WTC11 (cell line): ENCODE data around the gene BTBD9. TPM values are rescaled to one million over a fixed set of nuclear protein-coding genes. Genes with fewer than 3 reads are reported as not detected.

Experiments
- ATAC-seq: fragments of 200-7000 bp; cut with Tn5 transposase; 2 replicates; pipeline ENCODE4 v1.10.0; 2021; ENCODE audit warnings: mild to moderate bottlenecking, moderate library complexity
- CTCF ChIA-PET: fragments of 300-600 bp; sonication (Branson Sonifier 250); formaldehyde crosslinking; loops from one replicate; lab custom pipeline; 2021; ENCODE audit warnings: antibody characterized with exemption; lab: Charles Lee
- POLR2A ChIA-PET: fragments of 350-600 bp; sonication (Branson Sonifier 250); formaldehyde crosslinking; loops from one replicate; lab custom pipeline; 2021; ENCODE audit warnings: antibody characterized with exemption; lab: Charles Lee
- DNase-seq: peaks from one replicate; pipeline ENCODE4 v3.0.0; 2021; ENCODE audit warnings: low spot score
- H3K27ac Mint-ChIP-seq: 2 replicates; pipeline ENCODE4 v1.8.0; 2021; ENCODE audit warnings: mixed read lengths
- H3K27me3 Mint-ChIP-seq: 2 replicates; pipeline ENCODE4 v1.8.0; 2021; ENCODE audit warnings: low read depth, mild to moderate bottlenecking, moderate library complexity, mixed read lengths
- H3K36me3 Mint-ChIP-seq: 2 replicates; pipeline ENCODE4 v1.8.0; 2021; ENCODE audit warnings: mixed read lengths
- H3K4me1 Mint-ChIP-seq: 2 replicates; pipeline ENCODE4 v1.8.0; 2022; ENCODE audit warnings: mixed read lengths
- H3K4me3 Mint-ChIP-seq: 2 replicates; pipeline ENCODE4 v1.8.0; 2021; ENCODE audit warnings: mild to moderate bottlenecking, moderate library complexity, mixed read lengths
- H3K9me3 Mint-ChIP-seq: 2 replicates; pipeline ENCODE4 v1.8.0; 2021; ENCODE audit warnings: mixed read lengths
- CBFB ChIP-seq: sonication (generic); formaldehyde crosslinking; IDR thresholded peaks from 2 replicates; pipeline ENCODE4 v1.8.1; 2022; ENCODE audit warnings: mild to moderate bottlenecking, low read depth, missing genetic modification reagents
- ESRRA ChIP-seq: sonication (generic); formaldehyde crosslinking; IDR thresholded peaks from 2 replicates; pipeline ENCODE4 v1.8.1; 2022; ENCODE audit warnings: mild to moderate bottlenecking, missing genetic modification reagents, borderline replicate concordance
- ETV6 ChIP-seq: sonication (generic); formaldehyde crosslinking; IDR thresholded peaks from 2 replicates; pipeline ENCODE4 v1.8.1; 2022; ENCODE audit warnings: mild to moderate bottlenecking, missing genetic modification reagents
- FOXK1 ChIP-seq: sonication (generic); formaldehyde crosslinking; IDR thresholded peaks from 2 replicates; pipeline ENCODE4 v1.8.0; 2022; ENCODE audit warnings: mild to moderate bottlenecking, moderate library complexity, missing genetic modification reagents
- HMGA2 ChIP-seq: fragments of 250-450 bp; sonication (Bioruptor Pico); IDR thresholded peaks from 2 replicates; pipeline ENCODE4 v1.4.0; 2021; ENCODE audit warnings: mild to moderate bottlenecking, moderate library complexity
- JUN ChIP-seq: sonication (generic); formaldehyde crosslinking; IDR thresholded peaks from 2 replicates; pipeline ENCODE4 v1.8.0; 2023; ENCODE audit warnings: mild to moderate bottlenecking, missing genetic modification reagents
- MXD4 ChIP-seq: fragments of 250-450 bp; sonication (Bioruptor Pico); IDR thresholded peaks from 2 replicates; pipeline ENCODE4 v1.8.0; 2021; ENCODE audit warnings: mild to moderate bottlenecking, moderate library complexity, borderline replicate concordance
- SP1 ChIP-seq: sonication (generic); formaldehyde crosslinking; conservative IDR thresholded peaks from 2 replicates; pipeline ENCODE4 v1.8.1; 2022; ENCODE audit warnings: missing genetic modification reagents
- TEAD1 ChIP-seq: sonication (generic); formaldehyde crosslinking; IDR thresholded peaks from 2 replicates; pipeline ENCODE4 v1.8.0; 2022; ENCODE audit warnings: mild to moderate bottlenecking, missing genetic modification reagents
- TP53 ChIP-seq: sonication (generic); formaldehyde crosslinking; IDR thresholded peaks from 2 replicates; pipeline ENCODE4 v1.8.1; 2023; ENCODE audit warnings: mild to moderate bottlenecking, missing genetic modification reagents
- ZNF121 ChIP-seq: sonication (generic); formaldehyde crosslinking; IDR thresholded peaks from 2 replicates; pipeline ENCODE4 v1.8.0; 2023; ENCODE audit warnings: missing genetic modification reagents
- ZNF232 ChIP-seq: sonication (generic); formaldehyde crosslinking; IDR thresholded peaks from 2 replicates; pipeline ENCODE4 v1.8.0; 2022; ENCODE audit warnings: mild to moderate bottlenecking, missing genetic modification reagents
- ZNF317 ChIP-seq: sonication (generic); formaldehyde crosslinking; IDR thresholded peaks from 2 replicates; pipeline ENCODE4 v1.8.1; 2023; ENCODE audit warnings: low read depth, mild to moderate bottlenecking, moderate library complexity, missing genetic modification reagents, borderline replicate concordance
- ZNF416 ChIP-seq: fragments of 250-450 bp; sonication (Bioruptor Pico); IDR thresholded peaks from 2 replicates; pipeline ENCODE4 v1.9.0; 2021; ENCODE audit warnings: mild to moderate bottlenecking, inconsistent platforms
- total RNA-seq: library from RNA; stranded (reverse); gene quantifications from 3 replicates; pipeline ENCODE4 v1.2.3, GENCODE V29; 2021
- TF ChIP-seq, protein P1 (sequence below): sonication (generic); formaldehyde crosslinking; IDR thresholded peaks from 2 replicates; pipeline ENCODE4 v1.8.0; 2022; ENCODE audit warnings: mild to moderate bottlenecking, missing genetic modification reagents
- TF ChIP-seq, protein P2 (sequence below): sonication (generic); formaldehyde crosslinking; IDR thresholded peaks from 2 replicates; pipeline ENCODE4 v1.8.0; 2023; ENCODE audit warnings: missing genetic modification reagents
- TF ChIP-seq, protein P3 (sequence below): sonication (generic); formaldehyde crosslinking; IDR thresholded peaks from 2 replicates; pipeline ENCODE4 v1.8.0; 2022; ENCODE audit warnings: mild to moderate bottlenecking, missing genetic modification reagents
- TF ChIP-seq, protein P4 (sequence below): fragments of 250-450 bp; sonication (Bioruptor Pico); IDR thresholded peaks from 2 replicates; pipeline ENCODE4 v1.9.0; 2021; ENCODE audit warnings: mild to moderate bottlenecking
- TF ChIP-seq, protein P5 (sequence below): sonication (generic); formaldehyde crosslinking; IDR thresholded peaks from 2 replicates; pipeline ENCODE4 v1.8.1; 2023; ENCODE audit warnings: mild to moderate bottlenecking, moderate library complexity, missing genetic modification reagents
- TF ChIP-seq, protein P6 (sequence below): sonication (generic); formaldehyde crosslinking; IDR thresholded peaks from 2 replicates; pipeline ENCODE4 v1.8.1; 2022; ENCODE audit warnings: missing genetic modification reagents, borderline replicate concordance
- TF ChIP-seq, protein P7 (sequence below): sonication (generic); formaldehyde crosslinking; IDR thresholded peaks from 2 replicates; pipeline ENCODE4 v1.8.0; 2022; ENCODE audit warnings: missing genetic modification reagents

Gene BTBD9
- total RNA-seq, 1 experiment from 2014 or later: 4.2 TPM

DNA sequence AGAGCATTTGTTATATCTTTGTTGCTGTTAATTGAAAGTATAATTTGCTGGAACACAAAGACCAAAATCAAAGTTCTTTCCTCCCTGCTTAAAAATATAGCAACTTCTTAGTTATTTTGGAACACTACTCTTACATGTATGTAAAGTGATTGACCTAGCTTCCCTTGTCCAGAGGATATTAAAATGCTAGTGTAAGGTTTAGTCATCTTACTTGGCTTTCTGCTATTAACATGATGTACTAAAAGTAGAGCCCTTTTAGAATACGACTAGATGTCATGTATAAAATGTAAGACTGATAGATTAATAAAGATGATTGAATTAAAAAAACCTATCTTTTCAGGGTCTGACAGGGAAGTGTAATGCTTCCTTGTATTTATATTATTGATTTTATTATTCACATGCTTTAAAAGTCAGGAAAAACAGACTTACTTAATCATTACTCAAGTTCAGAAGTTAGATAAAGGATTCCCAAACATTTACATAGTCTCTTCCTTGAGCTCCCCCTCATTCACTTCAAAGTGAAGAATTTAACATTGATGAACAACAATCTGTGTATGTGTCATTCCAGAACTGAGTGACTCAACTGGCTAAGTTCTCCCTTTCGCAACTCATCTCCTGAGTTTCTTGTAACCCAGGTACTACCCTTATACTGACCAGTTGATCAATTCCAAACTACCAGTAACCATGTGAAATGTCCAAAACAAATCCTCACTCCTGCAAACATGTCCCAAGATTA, 50.9 kb downstream of the BTBD9 start (continued):
- TF ChIP-seq ZNF416 (CRISPR knock-in tag) (no peak), JUN (CRISPR knock-in tag) (no peak), CBFB (CRISPR knock-in tag) (no peak), HMGA2 (CRISPR knock-in tag) (no peak), SP1 (CRISPR knock-in tag) (no peak), ZNF317 (no peak)
- TF ChIP-seq, protein P1, sequence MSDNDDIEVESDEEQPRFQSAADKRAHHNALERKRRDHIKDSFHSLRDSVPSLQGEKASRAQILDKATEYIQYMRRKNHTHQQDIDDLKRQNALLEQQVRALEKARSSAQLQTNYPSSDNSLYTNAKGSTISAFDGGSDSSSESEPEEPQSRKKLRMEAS (CRISPR knock-in tag): no peak
- TF ChIP-seq, protein P2, sequence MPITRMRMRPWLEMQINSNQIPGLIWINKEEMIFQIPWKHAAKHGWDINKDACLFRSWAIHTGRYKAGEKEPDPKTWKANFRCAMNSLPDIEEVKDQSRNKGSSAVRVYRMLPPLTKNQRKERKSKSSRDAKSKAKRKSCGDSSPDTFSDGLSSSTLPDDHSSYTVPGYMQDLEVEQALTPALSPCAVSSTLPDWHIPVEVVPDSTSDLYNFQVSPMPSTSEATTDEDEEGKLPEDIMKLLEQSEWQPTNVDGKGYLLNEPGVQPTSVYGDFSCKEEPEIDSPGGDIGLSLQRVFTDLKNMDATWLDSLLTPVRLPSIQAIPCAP (CRISPR knock-in tag): no peak
- TF ChIP-seq, protein P3, sequence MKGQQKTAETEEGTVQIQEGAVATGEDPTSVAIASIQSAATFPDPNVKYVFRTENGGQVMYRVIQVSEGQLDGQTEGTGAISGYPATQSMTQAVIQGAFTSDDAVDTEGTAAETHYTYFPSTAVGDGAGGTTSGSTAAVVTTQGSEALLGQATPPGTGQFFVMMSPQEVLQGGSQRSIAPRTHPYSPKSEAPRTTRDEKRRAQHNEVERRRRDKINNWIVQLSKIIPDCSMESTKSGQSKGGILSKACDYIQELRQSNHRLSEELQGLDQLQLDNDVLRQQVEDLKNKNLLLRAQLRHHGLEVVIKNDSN (CRISPR knock-in tag): no peak

DNA sequence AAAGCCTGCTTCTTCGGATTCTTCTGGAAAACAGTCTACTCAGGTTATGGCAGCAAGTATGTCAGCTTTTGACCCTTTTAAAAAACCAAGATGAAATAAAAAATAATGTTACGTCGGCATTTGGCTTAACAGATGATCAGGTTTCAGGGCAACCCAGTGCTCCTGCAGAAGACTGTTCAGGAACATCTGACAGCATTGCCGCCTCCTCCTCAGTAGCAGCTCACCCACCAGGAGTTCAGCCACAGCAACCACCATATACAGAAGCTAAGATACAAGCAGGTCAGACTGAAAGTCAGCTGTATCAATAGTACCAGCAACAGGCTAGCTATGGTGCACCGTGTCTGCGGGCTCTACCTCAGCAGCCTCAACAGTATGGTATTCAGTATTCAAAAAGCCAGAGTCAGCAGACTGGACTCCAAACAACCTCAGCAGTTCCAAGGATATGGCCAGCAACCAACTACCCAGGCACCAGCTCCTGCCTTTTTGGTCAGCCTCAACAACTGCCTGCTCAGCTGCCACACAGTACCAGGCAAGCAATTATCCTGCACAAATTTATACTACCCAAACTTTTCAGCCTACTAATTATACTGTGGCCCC, 51.9 kb downstream of the BTBD9 start:
- no peak overlapping the region for H3K4me3 Mint-ChIP-seq
- DNase-seq (no peak), ATAC-seq (no peak)
- H3K9me3 Mint-ChIP-seq: no peaks in the 10 kb centered on the region
- H3K27me3 Mint-ChIP-seq: no peaks in the 10 kb centered on the region
- ChIA-PET CTCF (no interaction called here), POLR2A (no interaction called here)
- no peak for TF ChIP-seq ESRRA
- no peak for TF ChIP-seq TP53
- no peak for TF ChIP-seq ZNF121 (CRISPR knock-in tag)
- TF ChIP-seq TEAD1 (CRISPR knock-in tag): no peak
- H3K36me3 Mint-ChIP-seq: no peaks in the 10 kb centered on the region
- no peaks in the 10 kb centered on the region for H3K4me1 Mint-ChIP-seq
- no peak overlapping the region for H3K27ac Mint-ChIP-seq

DNA sequence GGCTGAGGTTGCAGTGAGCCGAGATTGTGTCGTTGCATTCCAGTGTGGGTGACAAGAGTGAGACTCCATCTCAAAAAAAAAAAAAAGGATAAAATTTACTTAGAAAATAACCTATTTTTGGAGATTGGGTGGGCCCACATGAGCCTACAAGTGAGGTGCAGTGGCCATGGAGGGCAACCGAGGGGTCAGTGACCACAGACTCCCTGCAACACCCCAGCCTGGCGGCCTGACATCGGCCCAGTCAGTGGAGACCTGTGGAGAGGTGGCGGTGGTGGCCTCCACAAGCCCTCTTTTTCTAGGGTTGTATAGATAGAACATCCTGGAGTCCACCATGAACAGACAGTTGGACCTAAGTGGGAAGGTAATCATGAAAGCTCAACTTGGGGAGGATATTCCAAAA, 52.7 kb downstream of the BTBD9 start:
- no peaks in the 10 kb centered on the region for H3K4me1 Mint-ChIP-seq
- H3K36me3 Mint-ChIP-seq: no peaks in the 10 kb centered on the region
- TF ChIP-seq FOXK1 (CRISPR knock-in tag): no peak
- no peak for TF ChIP-seq CBFB (CRISPR knock-in tag)
- TF ChIP-seq, protein P4, sequence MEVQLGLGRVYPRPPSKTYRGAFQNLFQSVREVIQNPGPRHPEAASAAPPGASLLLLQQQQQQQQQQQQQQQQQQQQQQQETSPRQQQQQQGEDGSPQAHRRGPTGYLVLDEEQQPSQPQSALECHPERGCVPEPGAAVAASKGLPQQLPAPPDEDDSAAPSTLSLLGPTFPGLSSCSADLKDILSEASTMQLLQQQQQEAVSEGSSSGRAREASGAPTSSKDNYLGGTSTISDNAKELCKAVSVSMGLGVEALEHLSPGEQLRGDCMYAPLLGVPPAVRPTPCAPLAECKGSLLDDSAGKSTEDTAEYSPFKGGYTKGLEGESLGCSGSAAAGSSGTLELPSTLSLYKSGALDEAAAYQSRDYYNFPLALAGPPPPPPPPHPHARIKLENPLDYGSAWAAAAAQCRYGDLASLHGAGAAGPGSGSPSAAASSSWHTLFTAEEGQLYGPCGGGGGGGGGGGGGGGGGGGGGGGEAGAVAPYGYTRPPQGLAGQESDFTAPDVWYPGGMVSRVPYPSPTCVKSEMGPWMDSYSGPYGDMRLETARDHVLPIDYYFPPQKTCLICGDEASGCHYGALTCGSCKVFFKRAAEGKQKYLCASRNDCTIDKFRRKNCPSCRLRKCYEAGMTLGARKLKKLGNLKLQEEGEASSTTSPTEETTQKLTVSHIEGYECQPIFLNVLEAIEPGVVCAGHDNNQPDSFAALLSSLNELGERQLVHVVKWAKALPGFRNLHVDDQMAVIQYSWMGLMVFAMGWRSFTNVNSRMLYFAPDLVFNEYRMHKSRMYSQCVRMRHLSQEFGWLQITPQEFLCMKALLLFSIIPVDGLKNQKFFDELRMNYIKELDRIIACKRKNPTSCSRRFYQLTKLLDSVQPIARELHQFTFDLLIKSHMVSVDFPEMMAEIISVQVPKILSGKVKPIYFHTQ (CRISPR knock-in tag): no peak
- TF ChIP-seq, protein P1 (CRISPR knock-in tag): no peak
- no peak for TF ChIP-seq ETV6 (CRISPR knock-in tag)
- TF ChIP-seq, protein P5, sequence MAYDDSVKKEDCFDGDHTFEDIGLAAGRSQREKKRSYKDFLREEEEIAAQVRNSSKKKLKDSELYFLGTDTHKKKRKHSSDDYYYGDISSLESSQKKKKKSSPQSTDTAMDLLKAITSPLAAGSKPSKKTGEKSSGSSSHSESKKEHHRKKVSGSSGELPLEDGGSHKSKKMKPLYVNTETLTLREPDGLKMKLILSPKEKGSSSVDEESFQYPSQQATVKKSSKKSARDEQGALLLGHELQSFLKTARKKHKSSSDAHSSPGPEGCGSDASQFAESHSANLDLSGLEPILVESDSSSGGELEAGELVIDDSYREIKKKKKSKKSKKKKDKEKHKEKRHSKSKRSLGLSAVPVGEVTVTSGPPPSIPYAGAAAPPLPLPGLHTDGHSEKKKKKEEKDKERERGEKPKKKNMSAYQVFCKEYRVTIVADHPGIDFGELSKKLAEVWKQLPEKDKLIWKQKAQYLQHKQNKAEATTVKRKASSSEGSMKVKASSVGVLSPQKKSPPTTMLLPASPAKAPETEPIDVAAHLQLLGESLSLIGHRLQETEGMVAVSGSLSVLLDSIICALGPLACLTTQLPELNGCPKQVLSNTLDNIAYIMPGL (CRISPR knock-in tag): no peak
- TF ChIP-seq, protein P6, sequence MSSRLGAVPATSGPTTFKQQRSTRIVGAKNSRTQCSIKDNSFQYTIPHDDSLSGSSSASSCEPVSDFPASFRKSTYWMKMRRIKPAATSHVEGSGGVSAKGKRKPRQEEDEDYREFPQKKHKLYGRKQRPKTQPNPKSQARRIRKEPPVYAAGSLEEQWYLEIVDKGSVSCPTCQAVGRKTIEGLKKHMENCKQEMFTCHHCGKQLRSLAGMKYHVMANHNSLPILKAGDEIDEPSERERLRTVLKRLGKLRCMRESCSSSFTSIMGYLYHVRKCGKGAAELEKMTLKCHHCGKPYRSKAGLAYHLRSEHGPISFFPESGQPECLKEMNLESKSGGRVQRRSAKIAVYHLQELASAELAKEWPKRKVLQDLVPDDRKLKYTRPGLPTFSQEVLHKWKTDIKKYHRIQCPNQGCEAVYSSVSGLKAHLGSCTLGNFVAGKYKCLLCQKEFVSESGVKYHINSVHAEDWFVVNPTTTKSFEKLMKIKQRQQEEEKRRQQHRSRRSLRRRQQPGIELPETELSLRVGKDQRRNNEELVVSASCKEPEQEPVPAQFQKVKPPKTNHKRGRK (CRISPR knock-in tag): no peak
- TF ChIP-seq ZNF232 (CRISPR knock-in tag): no peak
- TF ChIP-seq, protein P7, sequence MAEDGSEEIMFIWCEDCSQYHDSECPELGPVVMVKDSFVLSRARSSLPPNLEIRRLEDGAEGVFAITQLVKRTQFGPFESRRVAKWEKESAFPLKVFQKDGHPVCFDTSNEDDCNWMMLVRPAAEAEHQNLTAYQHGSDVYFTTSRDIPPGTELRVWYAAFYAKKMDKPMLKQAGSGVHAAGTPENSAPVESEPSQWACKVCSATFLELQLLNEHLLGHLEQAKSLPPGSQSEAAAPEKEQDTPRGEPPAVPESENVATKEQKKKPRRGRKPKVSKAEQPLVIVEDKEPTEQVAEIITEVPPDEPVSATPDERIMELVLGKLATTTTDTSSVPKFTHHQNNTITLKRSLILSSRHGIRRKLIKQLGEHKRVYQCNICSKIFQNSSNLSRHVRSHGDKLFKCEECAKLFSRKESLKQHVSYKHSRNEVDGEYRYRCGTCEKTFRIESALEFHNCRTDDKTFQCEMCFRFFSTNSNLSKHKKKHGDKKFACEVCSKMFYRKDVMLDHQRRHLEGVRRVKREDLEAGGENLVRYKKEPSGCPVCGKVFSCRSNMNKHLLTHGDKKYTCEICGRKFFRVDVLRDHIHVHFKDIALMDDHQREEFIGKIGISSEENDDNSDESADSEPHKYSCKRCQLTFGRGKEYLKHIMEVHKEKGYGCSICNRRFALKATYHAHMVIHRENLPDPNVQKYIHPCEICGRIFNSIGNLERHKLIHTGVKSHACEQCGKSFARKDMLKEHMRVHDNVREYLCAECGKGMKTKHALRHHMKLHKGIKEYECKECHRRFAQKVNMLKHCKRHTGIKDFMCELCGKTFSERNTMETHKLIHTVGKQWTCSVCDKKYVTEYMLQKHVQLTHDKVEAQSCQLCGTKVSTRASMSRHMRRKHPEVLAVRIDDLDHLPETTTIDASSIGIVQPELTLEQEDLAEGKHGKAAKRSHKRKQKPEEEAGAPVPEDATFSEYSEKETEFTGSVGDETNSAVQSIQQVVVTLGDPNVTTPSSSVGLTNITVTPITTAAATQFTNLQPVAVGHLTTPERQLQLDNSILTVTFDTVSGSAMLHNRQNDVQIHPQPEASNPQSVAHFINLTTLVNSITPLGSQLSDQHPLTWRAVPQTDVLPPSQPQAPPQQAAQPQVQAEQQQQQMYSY (CRISPR knock-in tag): no peak
- TF ChIP-seq ESRRA: no peak
- no peak for TF ChIP-seq MXD4 (CRISPR knock-in tag)
- no peak overlapping the region for H3K4me3 Mint-ChIP-seq
- no peaks in the 10 kb centered on the region for H3K27me3 Mint-ChIP-seq
- H3K9me3 Mint-ChIP-seq: no peaks in the 10 kb centered on the region
- no peak overlapping the region for H3K27ac Mint-ChIP-seq
- ChIA-PET POLR2A (no interaction called here), CTCF (no interaction called here)
- DNase-seq (no peak), ATAC-seq (no peak)
